Superior temporal gyrus (tissue), 1 donor: Measurements from ENCODE around the gene TK2.
A peak's percentile ranks its signal among the peaks of the same experiment; 100 is the strongest.
"Not testable (repeated sequence)": the region's sequence is repeated elsewhere in the genome, so short reads cannot be mapped to it uniquely, and the experiment has no call there.

Experiments used
- DNase-seq: peaks from one replicate; pipeline ENCODE4 v3.0.0-alpha.2; 2016; ENCODE audit errors: extremely low spot score

TK2 gene

GRCh38 chr16:66520406-66521170, 29.3 kb downstream of the TK2 start:
- no peak for DNase-seq

GRCh38 chr16:66519482-66520373, 30.2 kb downstream of the TK2 start:
- no peak for DNase-seq

GRCh38 chr16:66517586-66518263, 32.2 kb downstream of the TK2 start:
- no peak for DNase-seq

- DNase-seq: peak; percentile 95
Observed at GRCh38 chr16:66516808-66517585, 32.9 kb downstream of the TK2 start.

- no peak for DNase-seq
Observed at GRCh38 chr16:66516509-66516807, 33.5 kb downstream of the TK2 start.

GRCh38 chr16:66515596-66516508, 34.1 kb downstream of the TK2 start:
- DNase-seq: no peak

- not testable (repeated sequence) for DNase-seq
Observed at GRCh38 chr16:66514980-66515595, 34.8 kb downstream of the TK2 start.

GRCh38 chr16:66514391-66514790, 35.5 kb downstream of the TK2 start:
- not testable (repeated sequence) for DNase-seq

- no peak for DNase-seq
Observed at GRCh38 chr16:66513111-66513723, 36.7 kb downstream of the TK2 start.

- no peak for DNase-seq
Observed at GRCh38 chr16:66512272-66513110, 37.4 kb downstream of the TK2 start.

- no peak for DNase-seq
Observed at GRCh38 chr16:66511602-66512271, 38.2 kb downstream of the TK2 start.

- no peak for DNase-seq
Observed at GRCh38 chr16:66510711-66511601, 39.0 kb downstream of the TK2 start.

- DNase-seq: no peak
Observed at GRCh38 chr16:66510298-66510697, 39.6 kb downstream of the TK2 start.

GRCh38 chr16:66509576-66509975, 40.3 kb downstream of the TK2 start:
- no peak for DNase-seq

- DNase-seq: no peak
Observed at GRCh38 chr16:66508914-66509496, 40.9 kb downstream of the TK2 start.

GRCh38 chr16:66508248-66508913, 41.5 kb downstream of the TK2 start:
- no peak for DNase-seq
